ENCODE measurements around the gene LENG9.
"Not testable (repeated sequence)": the region's sequence is repeated elsewhere in the genome, so short reads cannot be mapped to it uniquely, and the experiment has no call there.

Gene LENG9

DNA sequence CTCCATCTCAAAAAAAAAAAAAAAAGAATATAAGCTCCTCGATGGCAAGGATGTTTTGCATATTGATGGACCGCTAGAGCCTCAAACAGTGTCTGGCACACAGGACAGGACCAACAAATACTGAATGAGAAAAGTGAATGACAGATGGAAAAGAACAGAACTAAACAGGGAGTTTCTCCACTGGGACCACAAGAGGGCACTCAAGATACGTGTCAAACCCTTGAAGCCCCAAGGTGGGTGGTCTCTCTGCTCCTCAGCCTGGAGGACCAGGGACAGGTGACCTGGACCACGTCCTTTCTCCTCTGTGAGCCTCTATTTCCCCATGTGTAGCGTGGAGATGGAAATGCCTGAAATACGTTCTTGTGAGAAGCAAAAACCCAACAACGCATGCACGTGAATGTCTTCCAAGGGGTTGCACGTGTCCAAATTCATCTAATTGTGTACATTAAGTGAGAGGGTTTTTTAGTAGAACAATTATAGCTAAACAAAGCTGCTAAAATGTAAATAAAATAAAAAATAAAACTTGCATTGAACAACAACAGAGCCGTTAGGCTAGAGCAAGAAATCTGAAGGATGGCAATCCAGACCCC lies 15.2 kb upstream of the LENG9 start:
- no peak overlapping the region for H3K9ac ChIP-seq (ENCODE audit: low read length)

DNA sequence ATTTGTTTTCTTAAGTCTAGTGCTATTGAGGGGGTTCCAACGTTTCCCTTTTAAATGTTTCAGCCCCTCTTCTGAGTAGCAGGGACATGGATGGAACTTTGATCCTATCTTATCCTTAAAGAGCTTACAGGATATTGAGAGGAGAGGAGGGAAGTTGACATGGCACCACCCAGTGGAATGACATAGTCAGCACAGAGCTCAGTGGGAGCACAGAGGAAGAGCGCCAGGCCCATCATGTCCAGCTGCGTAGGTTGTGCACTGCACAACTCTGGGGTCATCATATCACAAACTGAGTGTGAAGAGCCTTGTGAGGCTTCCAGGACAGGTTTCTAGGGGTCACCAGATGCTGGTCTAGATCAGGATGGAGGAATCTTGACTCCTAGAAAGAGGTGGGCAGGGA lies 14.1 kb upstream of the LENG9 start:
- Histone ChIP-seq H3K36me3 (ENCODE audit: control insufficient read depth, insufficient read depth, low read length) (no peaks in the 10 kb centered on the region), H3K27ac (ENCODE audit: low read depth, low read length) (no peak overlapping the region), H3K4me1 (ENCODE audit: control insufficient read depth, insufficient read depth, low read length) (peaks cover 9% of the 10 kb centered on the region), H3K9ac (ENCODE audit: low read length) (no peak overlapping the region), H3K4me3 (ENCODE audit: low read depth, low read length) (no peak overlapping the region), H3K27me3 (ENCODE audit: control insufficient read depth, insufficient read depth, low read length) (peaks cover 7% of the 10 kb centered on the region), H3K9me3 (ENCODE audit: control insufficient read depth, insufficient read depth, low read depth, low read length) (no peaks in the 10 kb centered on the region)

More for the DNA sequence above, 15.2 kb upstream of the LENG9 start:
- H3K27me3 ChIP-seq (ENCODE audit: control insufficient read depth, insufficient read depth, low read length) = peaks cover 2% of the 10 kb centered on the region; the same call in 1 of the 2 replicates
- H3K4me1 ChIP-seq (ENCODE audit: control insufficient read depth, insufficient read depth, low read length) = peaks cover 2% of the 10 kb centered on the region; the same call in 1 of the 2 replicates
- H3K9me3 ChIP-seq (ENCODE audit: control insufficient read depth, insufficient read depth, low read depth, low read length) = no peaks in the 10 kb centered on the region
- H3K27ac ChIP-seq (ENCODE audit: low read depth, low read length) = no peak overlapping the region
- no peak overlapping the region for H3K4me3 ChIP-seq (ENCODE audit: low read depth, low read length)
- H3K36me3 ChIP-seq (ENCODE audit: control insufficient read depth, insufficient read depth, low read length) = no peaks in the 10 kb centered on the region

DNA sequence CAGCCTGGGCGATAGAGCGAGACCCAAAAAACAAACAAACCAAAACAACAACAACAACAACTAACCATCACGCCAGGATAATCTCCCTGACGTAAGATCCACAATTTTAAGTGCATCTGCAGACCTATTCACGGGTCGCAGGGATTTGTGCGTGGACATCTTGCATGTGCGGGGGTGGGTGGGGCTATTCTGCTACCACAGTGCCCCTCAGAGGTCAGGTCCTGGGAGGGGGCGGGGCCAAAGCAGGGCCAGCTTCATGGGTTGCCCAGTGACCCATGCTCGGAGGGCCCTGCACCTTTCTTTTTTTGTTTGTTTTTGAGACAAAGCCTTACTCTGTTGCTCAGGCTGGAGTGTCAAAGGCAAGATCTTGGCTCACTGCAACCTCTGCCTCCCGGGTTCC lies 12.1 kb upstream of the LENG9 start:
- H3K9ac ChIP-seq (ENCODE audit: low read length) = no peak overlapping the region
- no peak overlapping the region for H3K27ac ChIP-seq (ENCODE audit: low read depth, low read length)
- H3K4me1 ChIP-seq (ENCODE audit: control insufficient read depth, insufficient read depth, low read length) = peaks cover 9% of the 10 kb centered on the region
- peaks cover 16% of the 10 kb centered on the region for H3K27me3 ChIP-seq (ENCODE audit: control insufficient read depth, insufficient read depth, low read length)
- no peaks in the 10 kb centered on the region for H3K36me3 ChIP-seq (ENCODE audit: control insufficient read depth, insufficient read depth, low read length)
- no peaks in the 10 kb centered on the region for H3K9me3 ChIP-seq (ENCODE audit: control insufficient read depth, insufficient read depth, low read depth, low read length)
- no peak overlapping the region for H3K4me3 ChIP-seq (ENCODE audit: low read depth, low read length)

DNA sequence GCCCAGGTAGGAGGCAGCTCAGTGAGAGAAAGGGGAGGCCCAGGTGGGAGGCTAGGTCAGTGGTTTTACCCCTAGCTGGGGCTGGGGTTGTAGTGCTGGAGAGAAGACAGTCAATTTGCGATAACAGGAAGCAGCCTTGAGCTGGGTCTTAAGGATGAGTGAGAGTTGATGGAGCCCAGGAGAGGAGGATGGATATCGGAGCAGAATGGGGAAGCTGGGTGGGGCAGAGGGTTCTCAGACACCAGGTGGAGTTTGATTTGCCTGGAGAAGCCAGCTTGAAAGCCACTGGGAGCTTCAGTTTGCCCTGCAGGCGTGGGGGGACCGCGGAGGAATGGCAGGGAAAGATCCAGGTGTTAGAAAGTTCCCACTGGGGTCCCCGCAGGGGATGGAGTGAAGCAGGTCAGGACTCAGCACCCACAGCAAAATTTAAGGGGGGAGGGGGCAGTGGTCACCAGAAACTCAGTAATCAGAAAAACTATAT lies 10.4 kb upstream of the LENG9 start:
- H3K27me3 ChIP-seq (ENCODE audit: control insufficient read depth, insufficient read depth, low read length) = peaks cover 32% of the 10 kb centered on the region
- H3K4me3 ChIP-seq (ENCODE audit: low read depth, low read length) = no peak overlapping the region
- no peaks in the 10 kb centered on the region for H3K36me3 ChIP-seq (ENCODE audit: control insufficient read depth, insufficient read depth, low read length)
- H3K9ac ChIP-seq (ENCODE audit: low read length) = no peak overlapping the region
- H3K4me1 ChIP-seq (ENCODE audit: control insufficient read depth, insufficient read depth, low read length) = peaks cover 16% of the 10 kb centered on the region
- no peaks in the 10 kb centered on the region for H3K9me3 ChIP-seq (ENCODE audit: control insufficient read depth, insufficient read depth, low read depth, low read length)
- H3K27ac ChIP-seq (ENCODE audit: low read depth, low read length) = no peak overlapping the region

DNA sequence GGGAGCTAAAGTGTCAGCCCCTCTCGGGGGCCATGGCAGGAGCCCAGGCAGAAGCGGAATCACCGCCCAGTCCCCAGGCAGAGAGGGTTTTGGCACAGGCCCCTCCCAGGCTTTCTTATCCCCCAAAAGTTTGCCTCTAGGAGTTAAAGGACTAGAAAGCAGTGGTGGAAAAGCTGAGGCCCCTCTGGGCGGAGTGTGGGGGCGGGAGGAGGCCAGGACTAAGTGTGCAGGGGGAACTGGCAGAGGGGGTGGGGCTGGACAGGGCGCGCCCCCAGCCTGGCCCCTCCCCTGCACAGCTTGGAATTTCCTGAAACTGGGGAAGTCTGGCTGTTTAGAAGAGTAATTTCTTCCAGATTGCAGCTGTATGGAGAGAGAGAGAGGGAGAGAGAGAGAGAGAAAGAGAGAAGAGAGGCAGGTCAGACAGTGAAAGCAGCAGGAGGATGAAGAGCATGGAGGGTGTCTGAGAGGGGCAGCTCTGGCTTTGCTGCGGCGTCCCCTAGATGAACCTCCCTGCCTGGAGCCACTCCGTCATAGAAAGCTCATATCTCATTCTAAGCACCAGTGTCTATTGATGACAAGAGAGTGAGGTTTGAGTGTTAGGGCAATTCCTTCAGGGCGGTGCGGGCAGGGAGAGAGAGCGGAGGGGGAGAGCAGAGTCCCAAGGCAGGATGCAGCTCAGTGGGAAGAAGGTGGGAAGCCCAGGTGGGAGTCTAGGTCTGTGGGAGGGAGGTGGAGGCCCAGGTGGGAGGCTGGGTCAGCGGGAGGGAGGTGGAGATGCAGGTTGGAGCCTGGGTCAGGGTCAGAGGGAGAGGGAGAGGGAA lies 9.7 kb upstream of the LENG9 start, which contains the start of gene CDC42EP5:
Gene CDC42EP5 (minus strand): TSS at position 226 of the 821 bp plus-strand sequence. CDS start 7,749 bp downstream, outside the sequence.
- no peaks in the 10 kb centered on the region for H3K36me3 ChIP-seq (ENCODE audit: control insufficient read depth, insufficient read depth, low read length)
- H3K4me1 ChIP-seq (ENCODE audit: control insufficient read depth, insufficient read depth, low read length) = peaks cover 16% of the 10 kb centered on the region
- no peaks in the 10 kb centered on the region for H3K9me3 ChIP-seq (ENCODE audit: control insufficient read depth, insufficient read depth, low read depth, low read length)
- H3K9ac ChIP-seq (ENCODE audit: low read length) = peak within 1 kb of the TSS; percentile 29
- no peak within 1 kb of the TSS for H3K27ac ChIP-seq (ENCODE audit: low read depth, low read length)
- peak within 1 kb of the TSS; percentile 53 for H3K4me3 ChIP-seq (ENCODE audit: low read depth, low read length)
- H3K27me3 ChIP-seq (ENCODE audit: control insufficient read depth, insufficient read depth, low read length) = peaks cover 32% of the 10 kb centered on the region

DNA sequence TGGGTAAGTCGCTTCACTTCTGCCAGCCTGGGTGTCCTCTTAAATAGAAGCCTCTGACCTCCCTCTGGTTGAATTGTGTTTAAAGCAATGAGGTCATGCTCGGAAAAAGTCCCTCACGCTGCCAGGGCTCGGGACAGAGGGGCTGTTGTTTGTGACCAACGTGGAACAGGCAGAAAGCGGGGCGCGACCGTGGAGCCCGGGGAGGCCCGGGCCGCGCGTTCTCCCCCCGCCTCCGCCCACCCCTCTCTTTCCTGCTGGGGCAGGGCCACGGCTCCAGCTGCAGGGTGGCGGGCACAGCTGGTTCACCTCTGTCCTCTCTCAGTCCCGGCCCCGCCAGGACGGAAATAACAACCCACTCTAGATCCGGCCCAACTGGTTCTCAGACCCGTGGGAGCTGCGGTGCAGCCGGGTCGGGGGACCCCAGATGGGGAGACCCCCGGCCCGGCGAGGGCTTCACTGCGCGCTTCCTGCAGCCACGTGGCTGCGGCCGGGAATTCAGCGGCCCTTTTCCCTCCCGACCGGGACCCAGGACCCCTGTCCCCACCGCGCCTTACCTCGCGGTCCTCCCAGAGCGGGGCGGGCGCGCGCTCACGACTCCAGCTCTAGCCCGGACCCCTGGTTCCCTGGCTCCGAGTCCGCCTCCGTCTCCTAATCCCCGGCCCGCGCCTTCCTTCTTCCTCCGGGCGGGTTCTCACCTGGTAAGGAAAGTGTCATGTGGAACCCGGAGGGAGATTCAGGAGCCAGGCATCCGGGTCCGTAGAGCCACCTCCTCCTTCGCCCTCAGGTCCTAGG lies 7.6 kb upstream of the LENG9 start:
- Histone ChIP-seq H3K27me3 (ENCODE audit: control insufficient read depth, insufficient read depth, low read length) (peaks cover 38% of the 10 kb centered on the region), H3K27ac (ENCODE audit: low read depth, low read length) (no peak overlapping the region), H3K4me1 (ENCODE audit: control insufficient read depth, insufficient read depth, low read length) (peaks cover 16% of the 10 kb centered on the region), H3K4me3 (ENCODE audit: low read depth, low read length) (peak overlapping the region; percentile 57), H3K9me3 (ENCODE audit: control insufficient read depth, insufficient read depth, low read depth, low read length) (no peaks in the 10 kb centered on the region), H3K9ac (ENCODE audit: low read length) (peak overlapping the region; percentile 52), H3K36me3 (ENCODE audit: control insufficient read depth, insufficient read depth, low read length) (no peaks in the 10 kb centered on the region)

DNA sequence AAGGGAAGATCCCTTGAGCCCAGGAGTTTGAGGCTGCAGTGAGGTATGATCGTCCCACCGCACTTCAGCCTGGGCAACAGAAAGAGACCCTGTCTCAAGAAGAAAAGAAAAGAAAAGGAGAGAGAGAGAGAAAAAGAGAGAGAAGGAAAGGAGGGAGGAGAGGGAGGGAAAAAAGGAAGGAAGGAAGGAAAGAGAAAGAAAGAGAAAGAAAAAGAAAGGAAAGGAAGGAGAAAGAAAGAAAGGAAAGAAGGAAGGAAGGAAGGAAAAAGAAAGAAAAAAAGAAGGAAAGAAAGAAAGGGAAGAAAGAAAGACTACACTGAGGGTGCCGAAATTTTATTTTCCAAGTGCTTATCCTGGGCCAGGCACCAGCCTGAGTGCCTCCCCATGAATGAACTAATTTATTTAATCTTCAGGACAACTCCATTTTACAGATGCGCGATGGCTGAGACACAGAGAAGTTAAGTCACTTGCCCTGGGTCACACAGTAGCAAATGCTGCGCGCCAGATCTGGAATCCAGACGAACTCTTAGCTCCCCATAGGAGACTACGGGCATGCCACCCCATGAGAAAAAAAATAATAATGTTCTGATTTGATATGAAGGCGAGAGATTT lies 6.8 kb upstream of the LENG9 start:
- Histone ChIP-seq H3K27ac (ENCODE audit: low read depth, low read length) (no peak overlapping the region), H3K36me3 (ENCODE audit: control insufficient read depth, insufficient read depth, low read length) (no peaks in the 10 kb centered on the region), H3K4me1 (ENCODE audit: control insufficient read depth, insufficient read depth, low read length) (peaks cover 16% of the 10 kb centered on the region), H3K27me3 (ENCODE audit: control insufficient read depth, insufficient read depth, low read length) (peaks cover 43% of the 10 kb centered on the region), H3K4me3 (ENCODE audit: low read depth, low read length) (peak overlapping the region; percentile 57; the same call in 1 of the 2 replicates), H3K9ac (ENCODE audit: low read length) (no peak overlapping the region), H3K9me3 (ENCODE audit: control insufficient read depth, insufficient read depth, low read depth, low read length) (no peaks in the 10 kb centered on the region)

DNA sequence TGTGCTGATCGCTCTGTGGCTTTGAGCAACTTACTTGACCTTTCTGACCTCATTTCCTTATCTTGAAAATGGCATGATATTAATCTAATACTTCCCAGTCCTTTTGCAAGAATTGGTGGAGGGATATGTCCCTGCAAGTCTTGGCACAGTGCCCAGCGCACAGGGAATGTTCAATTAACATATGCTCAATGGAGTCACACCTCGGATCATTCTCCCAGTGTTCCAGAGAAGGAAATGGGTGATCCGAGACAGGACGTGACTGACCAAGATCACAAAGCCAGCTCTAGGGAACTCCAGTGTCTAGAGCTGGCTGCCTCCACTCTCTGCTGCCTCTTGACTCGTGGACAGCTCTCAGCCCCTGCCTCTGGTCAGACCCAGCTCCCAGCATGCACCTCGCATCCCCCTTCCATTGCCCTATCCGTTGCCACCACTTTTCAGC lies 5.9 kb upstream of the LENG9 start:
- H3K27me3 ChIP-seq (ENCODE audit: control insufficient read depth, insufficient read depth, low read length) = peaks cover 44% of the 10 kb centered on the region
- no peaks in the 10 kb centered on the region for H3K9me3 ChIP-seq (ENCODE audit: control insufficient read depth, insufficient read depth, low read depth, low read length)
- no peak overlapping the region for H3K27ac ChIP-seq (ENCODE audit: low read depth, low read length)
- no peak overlapping the region for H3K9ac ChIP-seq (ENCODE audit: low read length)
- peaks cover 16% of the 10 kb centered on the region for H3K4me1 ChIP-seq (ENCODE audit: control insufficient read depth, insufficient read depth, low read length)
- no peak overlapping the region for H3K4me3 ChIP-seq (ENCODE audit: low read depth, low read length)
- H3K36me3 ChIP-seq (ENCODE audit: control insufficient read depth, insufficient read depth, low read length) = no peaks in the 10 kb centered on the region

DNA sequence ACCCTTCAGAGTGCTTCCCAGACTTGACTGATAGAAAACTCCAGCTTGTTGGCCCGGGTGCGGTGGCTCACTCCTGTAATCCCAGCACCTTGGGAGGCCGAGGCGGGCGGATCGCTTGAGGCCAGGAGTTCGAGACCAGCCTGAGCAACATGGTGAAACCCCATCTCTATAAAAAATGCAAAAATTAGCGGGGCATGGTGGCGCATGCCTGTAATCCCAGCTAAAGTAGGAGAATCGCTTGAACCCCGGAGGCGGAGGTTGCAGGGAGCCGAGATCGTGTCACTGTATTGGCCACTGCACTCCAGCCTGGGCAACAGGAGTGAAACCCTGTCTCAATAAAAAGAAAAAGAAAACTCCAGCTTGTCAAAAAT lies 2.5 kb upstream of the LENG9 start:
- not testable (repeated sequence) for H3K4me3 ChIP-seq (ENCODE audit: low read depth, low read length); H3K36me3 ChIP-seq (ENCODE audit: control insufficient read depth, insufficient read depth, low read length); H3K9ac ChIP-seq (ENCODE audit: low read length); H3K9me3 ChIP-seq (ENCODE audit: control insufficient read depth, insufficient read depth, low read depth, low read length); H3K27ac ChIP-seq (ENCODE audit: low read depth, low read length)
- peaks cover 11% of the 10 kb centered on the region for H3K4me1 ChIP-seq (ENCODE audit: control insufficient read depth, insufficient read depth, low read length)
- H3K27me3 ChIP-seq (ENCODE audit: control insufficient read depth, insufficient read depth, low read length) = peaks cover 31% of the 10 kb centered on the region

DNA sequence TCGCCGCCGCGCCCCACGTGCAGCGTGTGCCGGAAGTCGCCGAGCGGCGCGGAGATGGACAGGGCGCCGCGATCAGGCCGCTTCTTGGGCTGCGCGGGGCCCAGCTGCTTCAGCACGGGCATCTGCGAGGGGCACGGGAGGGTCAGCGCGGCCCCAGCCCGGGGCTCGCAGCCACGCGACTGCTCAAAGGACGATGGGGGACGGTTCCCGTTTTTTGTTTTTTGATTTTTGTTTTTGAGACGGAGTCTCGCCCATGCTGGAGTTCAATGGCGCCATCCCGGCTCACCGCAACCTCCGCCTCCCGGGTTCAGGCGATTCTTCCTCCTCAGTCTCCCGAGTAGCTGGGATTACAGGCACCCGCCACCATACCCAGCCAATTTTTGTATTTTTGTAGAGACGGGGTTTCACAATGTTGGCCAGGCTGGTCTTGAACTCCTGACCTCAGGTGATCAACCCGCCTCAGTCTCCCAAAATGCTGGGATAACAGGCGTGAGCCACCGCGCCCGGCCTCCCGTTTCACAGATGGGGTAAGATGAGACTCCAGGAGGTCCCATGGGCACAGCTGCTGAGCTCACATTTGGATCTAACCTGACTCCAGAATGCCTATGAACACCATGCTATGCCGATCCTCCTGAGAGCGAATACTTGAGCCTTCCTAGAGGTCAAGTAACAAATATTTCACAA lies 2.0 kb upstream of the LENG9 start:
- no peaks in the 10 kb centered on the region for H3K9me3 ChIP-seq (ENCODE audit: control insufficient read depth, insufficient read depth, low read depth, low read length)
- H3K36me3 ChIP-seq (ENCODE audit: control insufficient read depth, insufficient read depth, low read length) = peaks cover 14% of the 10 kb centered on the region
- H3K4me1 ChIP-seq (ENCODE audit: control insufficient read depth, insufficient read depth, low read length) = peaks cover 11% of the 10 kb centered on the region
- no peak overlapping the region for H3K9ac ChIP-seq (ENCODE audit: low read length)
- H3K27ac ChIP-seq (ENCODE audit: low read depth, low read length) = no peak overlapping the region
- peaks cover 26% of the 10 kb centered on the region for H3K27me3 ChIP-seq (ENCODE audit: control insufficient read depth, insufficient read depth, low read length)
- 0 out of 2 replicates have a peak overlapping the region, but pooled peaks have one; percentile 25 for H3K4me3 ChIP-seq (ENCODE audit: low read depth, low read length)
